Cerebellar cortex (tissue), 1 donor: ENCODE data around the gene MAP3K2.
A peak's percentile ranks its signal among the peaks of the same experiment; 100 is the strongest.

ENCODE experiments used
- DNase-seq: peaks from one replicate; pipeline ENCODE4 v3.0.0-alpha.2; 2015; ENCODE audit warnings: low spot score

The MAP3K2 gene

DNA sequence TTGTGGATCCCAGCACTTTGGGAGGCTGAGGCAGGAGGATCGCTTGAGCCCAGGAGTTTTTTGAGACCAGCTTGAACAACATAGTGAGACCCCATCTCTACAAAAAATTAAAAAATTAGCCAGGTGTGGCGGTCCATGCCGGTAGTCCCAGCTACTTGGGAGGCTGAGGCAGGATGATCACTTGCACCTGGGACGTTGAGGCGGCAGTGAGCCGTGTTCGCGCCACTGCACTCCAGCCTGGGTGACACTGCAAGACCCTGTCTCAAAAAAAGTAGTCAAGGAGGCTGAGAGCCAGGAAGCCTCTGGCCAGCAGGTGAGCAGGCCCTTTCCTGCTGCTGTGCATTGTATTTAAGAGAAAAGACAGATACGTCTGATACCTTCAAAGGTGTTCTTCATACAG lies 19.3 kb upstream of the MAP3K2 start:
- no peak for DNase-seq

DNA sequence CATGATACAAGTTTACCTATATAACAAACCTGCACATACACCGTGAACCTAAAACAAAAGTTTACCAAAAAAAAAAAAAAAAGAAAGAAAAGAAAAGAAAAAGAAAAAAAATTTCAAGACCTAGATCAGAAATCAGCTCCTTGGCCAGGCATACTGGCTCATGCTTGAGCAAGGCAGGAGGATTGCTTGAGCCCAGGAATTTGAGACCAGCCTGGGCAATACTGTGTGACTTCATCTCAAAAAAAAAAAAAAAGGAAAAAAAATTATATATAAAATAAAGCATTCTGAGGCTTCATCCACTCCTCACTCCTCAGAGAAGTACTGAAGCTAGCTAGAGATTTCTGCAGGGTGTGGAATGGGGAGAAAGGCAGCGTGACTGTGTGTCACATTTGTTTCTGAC lies 18.7 kb upstream of the MAP3K2 start:
- DNase-seq = no peak

DNA sequence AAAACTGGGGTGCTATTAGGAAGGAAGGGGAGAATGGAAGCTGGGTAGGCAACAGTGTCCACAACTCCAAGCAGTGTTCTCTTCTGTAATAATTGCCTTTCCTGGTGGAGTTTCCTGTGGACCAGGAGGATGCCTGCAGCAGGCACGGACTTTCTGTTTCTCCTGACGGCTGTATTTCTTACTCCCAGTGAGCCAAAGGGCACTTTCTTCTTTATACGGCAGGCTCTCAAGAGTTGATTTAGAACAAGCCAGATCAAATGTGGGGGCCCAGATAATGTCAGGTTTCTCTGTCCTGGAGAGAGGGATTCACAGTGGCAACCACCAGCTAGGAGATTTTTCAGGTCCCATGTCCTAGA lies 17.5 kb upstream of the MAP3K2 start:
- no peak for DNase-seq

DNA sequence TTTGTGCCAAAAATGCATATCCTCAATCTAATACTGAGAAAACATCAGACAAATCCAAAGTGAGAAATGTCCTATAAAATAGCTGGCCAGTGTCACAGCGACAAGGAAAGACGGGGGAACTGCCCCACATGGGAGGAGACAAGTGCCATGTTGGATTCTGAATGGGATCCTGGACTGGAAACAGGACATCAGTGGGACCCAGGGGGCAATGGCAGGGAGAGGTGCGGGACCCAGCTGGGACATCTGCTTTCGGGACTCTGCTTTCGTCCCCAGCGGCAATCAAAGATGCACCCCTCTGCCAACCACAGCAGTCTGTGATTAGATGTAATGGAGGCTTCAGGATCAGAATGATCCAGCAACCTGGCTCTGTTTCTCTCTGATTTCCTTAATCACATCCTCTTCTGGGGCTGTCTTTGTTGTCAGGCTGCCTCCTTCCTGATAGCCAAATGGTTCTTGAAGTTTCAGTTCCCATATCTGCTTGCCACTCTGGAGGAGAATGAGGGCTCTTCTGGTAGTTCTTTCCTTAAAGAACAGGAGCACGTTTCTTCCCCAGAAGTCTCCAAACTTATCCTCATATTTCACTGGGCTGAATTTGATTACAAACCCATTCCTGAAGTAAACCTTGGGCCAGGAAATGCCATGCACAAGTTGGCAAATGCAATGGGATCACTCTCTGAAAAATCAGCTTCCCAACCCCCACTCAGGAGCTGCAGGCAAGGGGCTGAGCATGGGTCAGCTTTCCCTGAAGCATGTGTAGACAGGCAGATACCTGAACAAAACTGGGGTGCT lies 16.9 kb upstream of the MAP3K2 start:
- no peak for DNase-seq

DNA sequence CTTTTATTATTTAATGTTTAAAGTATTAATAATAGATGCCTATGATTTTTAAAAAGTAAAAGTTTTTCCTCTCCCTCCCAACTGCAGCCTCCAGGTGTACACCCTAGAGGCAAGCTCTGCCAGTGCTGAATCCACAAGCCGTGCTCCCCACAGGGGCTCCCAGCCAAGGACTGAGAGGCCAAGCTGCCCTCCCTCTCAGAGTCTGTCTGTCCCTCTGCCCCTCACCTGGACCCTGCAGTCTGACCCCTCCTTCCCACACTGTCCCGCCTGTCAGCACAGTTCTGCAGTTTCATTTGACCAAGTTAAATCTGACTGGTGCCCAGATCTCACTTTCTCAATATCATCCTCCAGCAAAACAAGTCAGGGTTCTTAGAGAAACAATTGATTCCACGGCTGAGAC lies 15.7 kb upstream of the MAP3K2 start:
- no peak for DNase-seq

DNA sequence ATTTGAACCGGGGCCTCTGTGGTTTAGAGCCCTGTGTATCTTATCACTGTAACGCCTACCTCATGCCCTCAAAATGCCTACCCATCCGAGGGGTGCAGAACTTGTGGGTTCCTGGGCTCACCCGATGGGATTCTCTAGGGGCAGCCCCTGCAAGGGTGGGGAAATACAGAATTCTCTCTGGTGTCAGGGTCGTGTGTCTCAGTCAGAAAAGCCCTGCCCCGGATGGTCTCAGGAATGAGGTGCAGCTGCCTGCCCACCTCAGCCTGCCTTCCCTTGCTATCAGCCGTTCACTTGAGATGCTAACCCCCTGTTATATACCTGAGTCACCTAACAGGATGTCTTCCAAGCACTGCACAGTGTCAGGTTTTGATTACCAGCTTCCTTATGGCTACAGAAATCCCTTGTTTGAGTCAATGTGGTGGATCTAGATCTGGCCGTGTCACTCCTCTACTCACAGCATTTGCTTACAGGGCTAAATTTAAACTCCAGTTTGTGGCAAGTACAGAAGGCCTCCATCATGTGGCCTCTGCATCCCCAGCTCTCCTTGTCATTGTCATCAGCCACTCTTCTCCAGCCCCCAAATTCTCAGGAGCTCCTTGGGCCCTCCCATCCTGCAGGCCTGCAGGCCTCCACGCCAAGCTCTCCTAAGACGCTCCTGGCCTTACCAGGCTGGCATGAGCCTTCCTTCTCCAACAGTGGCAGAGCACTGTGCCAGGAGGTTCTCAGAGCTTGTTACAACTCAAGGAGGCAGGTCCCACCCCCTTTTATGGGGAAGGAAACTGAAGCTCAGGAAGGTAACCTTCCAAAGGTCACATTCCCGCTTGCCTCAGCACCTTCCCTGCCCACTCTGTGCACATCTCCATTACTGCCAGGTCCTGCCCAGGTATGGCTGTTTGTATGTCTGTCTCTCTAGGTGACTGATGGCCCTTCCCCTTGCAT lies 14.3 kb upstream of the MAP3K2 start:
- no peak for DNase-seq

DNA sequence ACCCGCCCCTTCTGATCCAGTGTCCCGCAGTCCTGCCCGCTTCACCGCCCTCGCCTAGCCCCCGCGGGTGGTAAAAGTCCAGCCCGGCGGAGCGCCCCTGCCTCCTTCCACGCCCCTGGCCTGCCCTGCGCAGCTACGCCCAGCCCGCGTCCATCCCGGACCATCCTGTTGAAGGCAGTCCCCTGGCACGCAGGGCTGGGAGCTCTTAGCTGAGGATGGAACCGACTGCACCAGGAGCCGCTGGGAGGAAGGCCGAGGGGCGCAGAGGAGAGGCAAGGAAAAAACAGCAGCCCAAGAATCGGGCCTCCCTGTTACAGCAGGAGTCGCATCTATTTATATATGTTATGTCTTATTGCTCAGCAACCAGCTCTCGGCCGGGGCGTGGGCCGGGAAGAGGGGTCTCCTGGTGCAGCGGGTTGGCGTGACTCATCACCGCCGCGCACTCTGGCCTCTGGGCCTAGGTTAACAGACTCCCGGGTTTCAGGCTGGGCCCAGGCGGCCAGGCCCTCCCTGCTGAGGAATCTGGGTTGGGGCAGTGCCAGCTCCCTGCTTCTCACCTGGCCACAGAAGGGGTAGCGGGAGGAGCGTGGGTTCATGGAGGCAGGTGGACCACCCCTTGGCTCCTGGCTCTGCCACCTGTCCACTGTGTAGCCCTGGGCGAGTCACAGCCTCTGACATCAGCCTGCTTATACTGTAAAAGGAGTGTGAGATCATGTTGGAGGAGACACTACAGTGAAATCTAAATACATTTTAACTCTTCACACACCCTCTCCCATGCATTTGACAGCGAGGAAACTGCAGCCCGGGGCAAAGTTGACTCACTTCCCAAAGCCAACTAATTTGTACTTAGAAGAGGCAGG lies 13.4 kb upstream of the MAP3K2 start:
- no peak for DNase-seq

DNA sequence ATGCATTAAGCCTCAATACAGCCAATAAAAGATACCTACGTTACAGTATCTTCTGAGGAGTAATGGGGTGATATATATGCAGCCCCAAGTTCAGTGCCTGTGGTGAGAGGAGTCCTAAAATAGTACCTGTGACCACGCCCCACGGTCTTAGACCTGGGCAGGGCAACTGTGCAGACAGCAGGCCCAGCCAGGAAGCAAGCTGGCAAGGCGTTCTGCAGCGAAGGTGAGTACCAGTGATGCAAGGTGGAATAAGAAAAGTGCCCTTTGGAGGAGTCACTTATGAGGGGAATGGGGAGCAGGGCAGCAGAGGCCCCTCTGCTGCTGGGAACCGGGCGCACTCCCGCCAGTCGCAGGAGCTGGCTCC lies 12.7 kb upstream of the MAP3K2 start:
- no peak for DNase-seq

DNA sequence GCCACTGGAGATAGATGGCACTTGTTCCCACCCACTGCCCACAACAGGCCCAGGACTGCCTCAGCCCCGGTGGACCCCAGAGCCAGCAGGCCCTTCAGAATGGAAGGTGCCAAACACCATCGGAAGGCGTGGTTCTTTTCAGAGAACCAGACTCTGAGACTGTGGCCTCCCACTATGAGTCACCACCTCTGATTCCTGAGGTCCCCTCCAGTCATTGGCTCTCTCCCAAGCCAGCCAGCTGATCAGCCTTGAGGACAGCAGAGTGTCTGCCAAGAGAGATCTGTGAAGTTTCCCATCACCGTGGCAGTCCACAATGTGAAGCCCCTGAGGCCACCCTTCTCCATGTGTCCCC lies 10.4 kb upstream of the MAP3K2 start:
- no peak for DNase-seq

DNA sequence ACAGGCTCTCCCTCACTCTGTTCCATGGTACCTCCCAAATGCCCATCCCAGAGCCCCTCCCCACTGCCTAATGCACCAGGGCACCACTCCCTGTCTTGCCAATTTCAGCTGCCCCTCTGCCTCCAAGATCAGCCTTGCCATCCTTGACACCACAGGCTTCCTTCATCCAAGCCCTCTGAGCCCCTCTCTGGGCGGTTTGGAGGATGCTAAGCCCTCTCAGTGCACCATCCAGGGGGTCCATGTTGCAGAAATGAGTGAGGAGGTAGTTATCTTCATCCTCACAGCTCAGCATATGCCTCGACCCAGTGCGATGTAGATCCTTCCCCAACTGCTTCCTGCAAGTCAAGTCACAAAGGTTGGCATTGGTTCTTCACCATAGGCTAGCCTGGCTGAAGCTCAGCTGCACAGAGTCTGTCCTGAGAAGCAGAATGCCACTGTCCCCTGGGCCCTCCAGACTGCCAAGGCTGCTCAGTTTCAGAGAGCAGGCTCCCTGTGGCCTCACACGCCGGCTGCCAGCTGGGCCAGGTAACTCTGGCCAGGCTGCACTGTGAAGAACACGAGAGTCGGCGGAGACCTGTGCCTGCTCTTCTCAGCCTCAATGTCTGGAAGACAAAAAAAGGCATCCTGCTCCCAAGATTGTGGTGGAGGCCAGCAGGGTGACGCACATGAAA lies 9.9 kb upstream of the MAP3K2 start:
- DNase-seq = no peak

DNA sequence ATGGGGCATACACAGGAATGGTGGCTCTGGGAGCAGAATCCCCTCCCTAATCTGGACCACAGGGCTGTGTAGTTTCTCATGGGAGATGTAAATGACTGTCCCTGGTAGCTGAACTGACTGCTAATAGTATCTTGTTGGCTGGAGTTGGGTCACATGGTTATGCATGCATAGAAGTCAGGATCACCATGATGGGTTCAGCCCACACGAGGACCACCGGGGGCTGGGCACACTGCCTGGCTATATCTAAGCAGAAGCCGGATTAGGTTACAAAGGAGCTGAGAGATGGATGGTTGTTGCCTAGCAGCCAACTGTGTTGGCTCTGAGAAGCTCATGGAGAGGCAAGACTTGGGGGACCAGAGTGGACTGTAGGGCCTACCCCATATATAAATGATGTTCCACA lies 6.7 kb upstream of the MAP3K2 start:
- DNase-seq = no peak

DNA sequence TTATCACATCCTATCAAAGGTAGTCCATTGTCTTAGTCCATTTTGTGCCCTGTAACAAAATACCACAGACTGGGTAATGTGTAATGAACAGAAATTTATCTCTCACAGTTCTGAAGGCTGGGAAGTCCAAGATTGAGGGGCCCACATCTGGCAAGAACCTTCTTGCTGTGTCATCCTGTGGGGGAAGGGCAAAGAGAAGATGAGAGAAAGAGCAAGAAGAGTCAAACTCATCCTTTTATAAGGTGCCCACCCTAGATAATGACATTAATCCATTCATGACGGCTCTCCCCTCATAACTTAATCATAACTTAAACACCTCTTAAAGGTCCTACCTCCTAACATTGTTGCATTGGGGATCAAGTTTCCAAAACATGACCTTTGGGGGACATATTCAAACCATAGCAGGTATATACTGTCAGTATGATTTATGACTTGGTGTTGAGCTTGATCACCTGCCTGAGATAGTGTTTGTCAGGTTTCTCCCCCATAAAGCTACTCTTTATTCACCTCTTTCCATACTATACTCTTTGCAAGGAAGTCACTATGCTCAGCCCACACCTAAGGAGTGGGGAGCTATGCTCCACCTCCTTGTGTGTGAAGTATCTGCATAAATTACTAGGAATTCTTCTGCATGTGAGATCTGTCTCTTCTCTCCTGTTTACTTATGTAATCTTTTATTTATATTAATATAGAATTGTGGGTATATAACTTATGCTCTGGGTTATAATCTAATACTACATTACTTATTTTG lies 5.2 kb upstream of the MAP3K2 start:
- DNase-seq = no peak

DNA sequence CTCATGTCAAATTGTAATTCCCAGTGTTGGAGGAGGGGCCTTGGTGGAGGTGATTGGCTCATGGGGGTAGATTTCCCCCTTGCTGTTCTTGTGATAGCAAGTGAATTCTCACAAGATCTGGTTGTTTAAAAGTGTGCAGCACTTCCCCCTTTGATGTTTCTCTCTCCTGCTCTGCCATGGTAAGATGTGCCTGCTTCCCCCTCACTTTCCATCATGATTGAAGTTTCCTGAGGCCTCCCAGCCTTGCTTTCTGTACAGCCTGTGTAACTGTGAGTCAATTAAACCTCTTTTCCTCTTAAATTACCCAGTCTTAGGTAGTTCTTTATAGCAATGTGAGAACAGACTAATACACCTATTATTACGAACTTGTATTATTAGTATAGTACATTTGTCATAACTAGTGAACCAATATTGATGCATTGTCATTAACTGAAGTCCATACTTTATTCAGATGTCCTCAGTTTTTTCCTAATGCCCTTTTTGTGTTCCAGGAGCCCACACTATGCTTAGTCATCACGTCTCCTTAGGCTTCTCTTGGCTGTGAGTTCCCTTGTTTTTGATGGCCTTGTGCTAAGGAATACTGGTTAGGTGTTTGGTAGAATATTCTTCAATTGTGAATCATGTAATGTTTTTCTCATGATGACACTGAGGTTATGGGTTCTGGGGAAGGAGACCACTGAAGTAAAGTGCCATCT lies 4.5 kb upstream of the MAP3K2 start:
- no peak for DNase-seq

DNA sequence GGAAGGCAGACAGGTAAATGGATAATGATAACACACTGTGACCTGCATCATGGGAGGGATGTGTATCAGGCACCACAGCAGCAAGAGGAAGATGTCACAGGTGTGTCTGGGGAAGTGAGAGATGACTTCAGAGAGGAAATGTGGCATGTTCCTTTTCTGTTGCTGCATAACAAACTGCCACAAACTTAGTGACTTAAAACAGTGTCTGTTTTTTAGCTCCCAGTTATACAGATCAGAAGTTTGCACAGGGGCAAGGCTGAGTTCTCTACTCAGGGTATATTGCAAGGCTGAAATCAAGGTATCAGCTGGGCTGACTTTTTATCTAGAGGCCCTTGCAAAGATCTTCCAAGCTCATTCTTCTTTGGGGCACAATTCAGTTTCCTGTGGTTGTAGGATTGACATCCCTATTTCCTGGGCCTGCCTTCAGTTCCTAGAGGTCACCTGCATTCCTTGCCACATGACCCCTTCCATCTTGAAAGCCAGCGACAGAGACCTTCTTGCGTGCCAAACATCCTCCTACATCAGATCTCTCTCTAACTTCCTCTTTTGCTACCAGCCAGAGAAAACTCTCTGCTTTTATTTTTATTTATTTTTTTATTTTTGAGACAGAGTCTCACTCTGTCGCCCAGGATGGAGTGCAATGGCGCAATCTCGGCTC lies 2.1 kb upstream of the MAP3K2 start:
- no peak for DNase-seq

DNA sequence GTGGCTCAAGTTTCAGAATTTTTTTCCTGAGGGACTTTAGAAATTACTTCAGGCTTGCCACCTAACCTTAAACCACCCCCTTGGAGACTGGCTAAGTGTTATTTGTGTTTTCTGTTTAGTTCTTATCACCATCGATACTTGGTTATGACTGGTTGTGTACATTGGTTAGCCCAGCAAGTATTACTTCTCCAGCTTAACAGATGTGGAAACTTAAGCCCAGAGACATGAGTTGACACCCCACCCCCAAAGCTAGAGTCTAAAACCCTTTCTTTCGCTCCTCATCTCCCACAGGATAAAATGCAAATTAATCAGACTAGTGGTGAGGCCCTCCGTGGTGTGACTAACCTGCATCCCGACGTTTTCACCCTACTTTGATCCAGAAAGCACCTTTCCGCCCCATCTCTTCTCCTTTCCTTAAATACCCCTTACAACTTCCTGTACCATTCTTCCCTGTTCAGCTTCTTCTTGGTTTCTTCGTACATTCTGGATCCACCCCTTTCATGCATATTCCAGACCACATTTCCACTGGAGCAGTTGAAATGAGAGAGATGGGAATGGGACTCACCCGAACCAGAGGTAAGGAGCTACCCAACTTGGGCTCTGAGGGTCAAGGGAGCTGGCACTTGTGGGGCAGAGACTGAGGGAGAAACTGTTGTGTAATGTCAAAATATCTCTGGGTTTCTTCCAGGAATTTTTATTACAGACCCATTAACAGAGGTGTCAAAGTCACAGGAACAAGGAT lies 819 bp upstream of the MAP3K2 start:
- no peak for DNase-seq

DNA sequence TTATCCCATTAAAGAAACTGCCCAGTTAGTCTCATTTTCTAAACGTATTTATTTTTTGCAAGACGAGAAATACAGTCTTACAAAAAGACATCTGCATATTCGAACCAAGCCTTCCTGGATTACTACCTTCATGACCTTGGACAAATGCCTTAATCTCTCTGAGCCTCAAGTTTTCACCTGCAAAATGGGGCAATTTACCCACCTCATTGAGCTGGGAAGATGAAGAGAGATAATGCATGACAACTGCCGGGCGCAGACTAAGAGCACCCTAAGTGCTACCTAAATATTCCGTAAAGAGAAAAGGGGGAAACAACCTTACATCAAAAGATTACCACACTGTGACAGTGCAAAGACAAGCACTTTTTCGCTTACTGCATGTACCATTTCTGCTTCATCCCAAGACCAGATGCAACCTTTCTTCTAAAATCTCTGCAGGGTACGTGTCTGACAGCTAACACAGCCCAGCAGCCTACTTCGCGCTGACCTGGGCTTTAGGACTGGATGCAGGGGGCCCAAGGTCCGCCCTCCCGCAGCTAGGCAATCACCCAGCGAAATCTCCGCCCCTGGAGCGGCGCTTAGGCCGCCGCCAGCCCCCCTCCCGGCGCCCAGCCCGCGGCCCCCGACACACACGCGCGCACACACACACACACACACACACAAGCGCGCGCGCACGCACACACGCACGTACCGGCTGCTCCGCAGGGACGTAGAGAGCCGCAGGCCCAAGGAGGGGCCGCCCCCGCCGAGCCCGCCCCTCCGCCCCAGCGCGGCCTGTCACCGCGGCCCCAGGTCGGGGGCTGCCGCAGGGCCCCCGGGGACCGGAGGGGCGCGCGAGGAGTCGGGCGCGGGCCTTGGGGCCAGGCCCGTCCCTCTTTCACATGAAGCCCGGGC lies 766 bp downstream of the MAP3K2 start:
- DNase-seq = peak; percentile 78

DNA sequence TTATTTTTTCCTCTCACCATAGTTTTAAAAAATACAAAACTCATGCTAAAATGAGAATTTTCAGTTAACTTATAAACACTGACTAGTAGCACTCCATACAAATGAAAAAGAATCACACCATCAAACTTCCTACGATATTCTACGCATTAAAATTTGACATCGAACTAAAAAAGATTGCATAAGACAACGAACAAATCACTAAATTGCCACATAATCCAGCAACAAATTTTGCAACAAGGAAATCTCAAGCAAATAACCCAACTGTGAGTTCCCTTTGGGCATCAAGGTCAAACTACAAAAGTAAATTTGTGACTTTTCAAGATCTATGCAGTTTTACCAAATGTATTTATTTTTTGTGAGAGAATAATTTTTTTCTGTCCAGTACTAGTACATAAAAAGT lies 1.5 kb downstream of the MAP3K2 start:
- no peak for DNase-seq

DNA sequence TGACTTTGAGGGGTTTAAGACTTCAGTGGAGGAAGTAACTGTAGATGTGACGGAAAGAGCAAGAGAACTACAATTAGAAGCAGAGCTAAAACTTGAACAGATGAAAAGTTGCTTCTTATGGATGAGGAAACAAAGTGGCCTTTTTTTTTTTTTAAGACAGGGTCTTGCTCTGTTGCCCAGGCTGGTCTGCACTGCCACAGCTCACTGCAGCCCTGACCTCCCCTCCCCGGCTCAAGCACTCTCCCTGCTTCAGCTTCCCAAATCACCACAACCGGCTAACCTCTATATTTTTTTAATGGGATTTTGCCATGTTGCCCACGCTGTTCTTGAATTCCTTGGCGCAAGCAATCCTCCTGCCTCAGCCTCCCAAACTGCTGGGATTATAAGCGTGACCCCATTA lies 3.2 kb downstream of the MAP3K2 start:
- no peak for DNase-seq
